IPS-18c (cell line): ENCODE data around the gene STK17B.
"Not testable (repeated sequence)": the region's sequence is repeated elsewhere in the genome, so short reads cannot be mapped to it uniquely, and the experiment has no call there.

Experiments
- H3K4me3 ChIP-seq: 2 replicates; pipeline ENCODE4 v1.7.0; 2013; ENCODE audit warnings: low read depth, mild to moderate bottlenecking, low read length, moderate library complexity; ENCODE audit not compliant: insufficient read depth
- H3K9me3 ChIP-seq: one replicate; pipeline ENCODE4 v1.6.1; 2013; ENCODE audit warnings: mild to moderate bottlenecking, low read length, moderate library complexity; ENCODE audit not compliant: control insufficient read depth, insufficient read depth

The STK17B gene

GRCh38 chr2:196187898-196188458 is 16.6 kb upstream of the STK17B start:
- no peaks in the 10 kb centered on the region for H3K9me3 ChIP-seq
- no peak overlapping the region for H3K4me3 ChIP-seq

- not testable (repeated sequence) for H3K9me3 ChIP-seq, H3K4me3 ChIP-seq
Observed at GRCh38 chr2:196187175-196187700, 15.9 kb upstream of the STK17B start.

DNA sequence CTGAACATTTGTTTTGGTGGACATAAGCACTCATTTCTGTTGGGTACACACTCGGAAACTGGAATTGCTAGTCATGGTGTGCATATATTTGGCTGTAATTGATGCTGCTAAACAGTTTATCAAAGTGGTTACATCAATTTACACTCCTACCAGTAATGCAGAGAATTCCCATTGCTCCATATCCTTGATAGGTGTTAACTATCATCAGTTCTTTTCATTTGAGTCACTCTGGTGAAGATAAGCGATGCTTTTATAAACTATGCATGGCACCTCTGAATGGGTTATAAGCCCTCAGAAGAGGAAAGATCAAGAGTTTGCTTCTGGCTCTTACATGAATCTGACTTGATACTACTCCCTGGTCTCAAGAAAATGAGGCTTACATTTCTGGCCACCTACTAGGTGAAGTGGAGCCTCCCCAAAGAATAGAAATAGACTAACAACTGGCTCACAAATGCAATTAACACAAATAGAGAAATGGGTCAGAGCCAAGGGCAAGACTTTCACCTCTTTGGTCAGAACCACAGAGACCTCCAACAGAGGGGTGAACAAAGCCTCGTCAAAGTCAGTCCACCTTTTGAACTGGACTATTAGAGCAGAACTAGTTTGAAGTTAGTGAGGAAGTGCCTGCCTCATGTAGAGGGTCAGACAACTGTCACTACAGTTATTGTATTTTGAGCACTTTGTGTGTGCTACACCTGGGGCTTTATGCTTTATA is 15.0 kb upstream of the STK17B start:
- no peak overlapping the region for H3K4me3 ChIP-seq
- H3K9me3 ChIP-seq, result no peaks in the 10 kb centered on the region

- Histone ChIP-seq H3K4me3 (no peak overlapping the region), H3K9me3 (no peaks in the 10 kb centered on the region)
Observed at GRCh38 chr2:196184921-196185320, 13.5 kb upstream of the STK17B start.

GRCh38 chr2:196183528-196184231 is 12.3 kb upstream of the STK17B start:
- no peaks in the 10 kb centered on the region for H3K9me3 ChIP-seq
- H3K4me3 ChIP-seq, result no peak overlapping the region

- H3K9me3 ChIP-seq, result no peaks in the 10 kb centered on the region
- H3K4me3 ChIP-seq, result no peak overlapping the region
Observed at GRCh38 chr2:196183172-196183473, 11.7 kb upstream of the STK17B start.

DNA sequence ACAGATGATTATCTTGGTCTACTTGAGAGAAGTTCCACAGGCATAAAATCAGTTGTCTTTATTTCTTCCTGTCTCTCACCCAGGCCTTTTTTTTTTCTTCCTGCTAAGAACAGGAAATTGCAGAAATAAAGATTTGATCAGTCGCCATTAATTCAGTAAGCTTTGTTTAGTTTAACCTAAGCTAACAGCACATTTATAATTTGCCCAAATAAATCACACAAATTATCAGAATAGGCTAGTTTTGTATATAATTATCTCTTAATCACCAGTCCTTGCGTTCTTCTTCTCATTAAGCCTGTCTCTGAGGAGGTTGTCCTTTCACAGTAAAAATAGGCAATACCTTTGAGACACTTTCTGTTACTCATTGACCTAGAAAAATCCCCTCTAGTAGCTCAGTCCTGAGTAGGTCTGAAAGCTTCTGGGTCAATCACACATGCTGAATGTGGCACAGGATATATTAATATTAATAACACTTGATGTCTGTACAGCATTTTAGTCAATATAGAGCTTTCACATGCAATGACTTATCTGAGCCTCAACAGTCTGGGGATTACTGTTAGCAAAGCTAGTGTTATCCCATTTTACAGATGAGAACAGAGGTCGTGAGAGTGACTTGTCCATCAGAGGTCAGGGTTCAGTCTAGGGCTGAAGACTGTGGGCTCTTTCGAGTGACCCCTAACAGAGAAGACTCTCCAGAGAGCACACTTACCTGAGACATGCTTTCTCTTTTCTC is 11.2 kb upstream of the STK17B start:
- Histone ChIP-seq H3K4me3 (no peak overlapping the region), H3K9me3 (no peaks in the 10 kb centered on the region)

DNA sequence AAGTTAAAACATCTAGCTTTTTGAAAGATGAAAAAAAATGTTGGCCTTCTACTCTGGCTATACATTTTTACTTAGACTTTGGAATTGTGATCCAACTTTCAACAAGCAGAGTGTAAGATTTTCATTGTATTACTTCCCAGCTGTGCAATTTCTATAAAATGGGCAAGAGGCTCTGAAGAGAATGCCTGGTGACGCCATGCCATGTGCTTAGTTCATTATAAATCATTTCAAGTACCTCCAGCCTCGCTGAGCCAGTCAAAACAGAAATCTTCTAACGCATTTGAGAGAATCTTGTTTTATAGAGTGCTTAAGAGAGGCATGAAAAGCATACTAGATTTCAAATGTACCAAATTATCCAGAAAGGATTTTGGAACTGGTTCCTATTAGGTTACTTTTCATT is 10.1 kb upstream of the STK17B start:
- Histone ChIP-seq H3K9me3 (no peaks in the 10 kb centered on the region), H3K4me3 (no peak overlapping the region)

DNA sequence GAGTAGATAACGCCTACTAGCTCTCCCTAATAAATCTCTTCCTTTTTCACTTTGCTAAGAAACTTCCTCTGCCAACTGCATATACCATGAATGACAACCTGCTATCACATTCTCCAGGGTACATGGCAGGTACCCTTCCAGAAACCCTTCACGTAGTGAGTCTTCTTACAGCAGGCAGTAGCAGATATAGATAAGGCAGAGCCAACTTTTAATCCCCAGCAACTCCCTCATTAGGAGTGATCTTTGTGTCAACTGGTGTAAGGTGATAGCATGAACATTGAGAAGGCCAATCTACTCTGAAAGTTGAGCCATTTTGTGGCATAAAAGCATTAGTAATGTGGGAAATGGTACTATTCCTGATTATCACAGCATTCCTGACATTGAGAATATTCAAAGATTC is 5.7 kb upstream of the STK17B start:
- Histone ChIP-seq H3K4me3 (no peak overlapping the region), H3K9me3 (no peaks in the 10 kb centered on the region)

DNA sequence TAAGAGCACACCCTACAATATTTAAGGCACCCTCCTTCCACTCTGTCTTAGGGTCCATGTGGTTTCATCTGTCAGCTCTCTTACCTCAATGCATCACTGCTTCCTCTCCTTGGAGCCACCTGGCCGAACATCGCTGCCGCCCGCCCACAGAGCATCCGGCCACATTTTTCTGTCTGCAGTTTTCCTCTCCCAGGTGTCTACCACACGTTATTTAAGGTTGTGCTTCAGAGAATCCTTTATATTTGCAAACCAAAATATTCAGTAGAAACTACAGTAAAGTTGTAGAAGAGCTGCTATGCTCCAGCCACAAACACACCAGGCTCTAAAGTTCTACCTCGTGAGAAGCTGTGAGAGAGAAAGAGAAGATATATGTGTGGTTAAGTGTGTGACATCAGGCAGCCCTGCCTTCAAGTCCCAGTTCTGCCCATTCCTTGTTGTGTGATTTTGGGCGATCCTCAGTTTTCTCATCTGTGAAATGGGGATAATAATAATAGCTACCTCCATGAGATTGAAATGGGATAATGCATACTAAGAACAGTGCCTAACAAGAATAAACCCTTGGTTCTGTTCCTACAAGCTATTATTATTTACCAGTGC is 4.9 kb upstream of the STK17B start:
- Histone ChIP-seq H3K9me3 (no peaks in the 10 kb centered on the region), H3K4me3 (no peak overlapping the region)

- H3K9me3 ChIP-seq, result no peaks in the 10 kb centered on the region
- H3K4me3 ChIP-seq, result no peak overlapping the region
Observed at GRCh38 chr2:196174404-196174803, 3.0 kb upstream of the STK17B start.

- Histone ChIP-seq H3K4me3 (no peak overlapping the region), H3K9me3 (no peaks in the 10 kb centered on the region)
Observed at GRCh38 chr2:196173505-196173904, 2.1 kb upstream of the STK17B start.

DNA sequence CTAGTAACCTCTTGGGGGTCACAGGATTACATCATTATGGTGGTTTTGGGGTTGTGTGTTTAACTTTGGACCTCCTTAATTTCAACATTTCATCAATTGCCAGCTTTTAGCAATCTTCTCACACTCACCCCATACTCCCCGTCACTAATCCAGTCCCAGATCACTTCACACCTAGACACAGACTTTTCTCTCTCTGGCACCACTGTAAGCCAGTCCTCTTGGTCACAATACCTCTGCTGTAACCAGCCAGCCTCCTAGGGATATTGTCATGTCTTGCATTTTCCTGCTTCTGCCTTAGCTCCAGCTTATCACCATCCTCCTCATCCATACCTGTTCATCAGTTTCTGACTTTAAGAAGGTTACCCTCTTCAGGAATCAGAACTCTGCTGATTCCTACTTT is 1.6 kb upstream of the STK17B start:
- no peak overlapping the region for H3K4me3 ChIP-seq
- no peaks in the 10 kb centered on the region for H3K9me3 ChIP-seq

GRCh38 chr2:196171946-196172345 is 568 bp upstream of the STK17B start:
- Histone ChIP-seq H3K9me3 (no peaks in the 10 kb centered on the region), H3K4me3 (peak overlapping the region; percentile 60)

DNA sequence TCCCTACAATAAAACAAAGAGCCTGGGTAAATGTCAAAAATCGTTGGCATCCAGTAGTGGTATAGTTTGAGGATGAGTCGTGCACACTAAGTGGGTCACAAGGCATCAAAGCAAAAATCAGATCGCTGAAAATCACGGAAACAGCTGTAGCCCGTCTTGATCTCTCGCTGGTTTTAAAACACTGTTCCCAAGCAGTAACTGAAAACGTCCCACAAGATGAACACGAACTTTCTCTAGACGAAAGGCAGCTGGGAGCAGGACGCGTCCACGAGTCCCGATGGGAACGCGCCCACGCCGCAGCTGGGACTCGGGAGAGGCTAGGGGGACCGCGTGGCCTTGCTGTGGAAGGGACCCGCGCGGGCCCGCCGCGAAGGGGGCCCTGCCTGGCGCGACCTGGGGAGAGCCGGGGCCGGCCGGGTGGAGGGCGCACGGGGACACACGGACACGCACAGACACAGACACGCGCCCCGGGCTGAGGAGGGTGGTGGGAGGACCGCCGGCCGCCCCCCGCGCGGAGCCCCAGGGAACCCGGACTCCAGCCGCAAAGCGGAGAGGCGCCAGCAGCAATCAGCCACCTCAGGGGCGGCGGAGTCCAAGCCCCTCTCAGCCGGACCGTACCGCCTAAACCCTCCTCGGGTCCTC is 651 bp downstream of the STK17B start:
- H3K4me3 ChIP-seq, result peak overlapping the region; percentile 91

DNA sequence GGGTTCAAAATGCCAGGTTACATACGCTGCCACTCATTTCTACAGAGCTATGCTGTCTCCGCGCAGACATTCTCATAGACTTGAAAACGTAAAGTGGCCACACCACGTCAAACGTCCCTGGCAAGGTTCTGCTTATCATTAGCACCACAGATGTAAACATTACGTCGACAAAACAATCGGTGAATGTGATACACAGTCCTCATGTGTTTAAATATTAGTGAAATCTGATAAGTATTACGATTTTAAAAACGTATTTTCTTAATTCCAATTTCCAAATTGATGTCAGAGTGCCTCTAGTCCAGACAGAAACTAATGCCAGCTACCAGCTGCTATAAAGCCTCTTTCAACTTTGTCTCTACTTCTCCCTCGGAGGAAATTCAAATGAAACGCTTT is 1.2 kb downstream of the STK17B start:
- Histone ChIP-seq H3K9me3 (no peaks in the 10 kb centered on the region), H3K4me3 (peak overlapping the region; percentile 91; the same call in 1 of the 2 replicates)

More for the DNA sequence above, 651 bp downstream of the STK17B start:
- H3K9me3 ChIP-seq, result no peaks in the 10 kb centered on the region

- peak overlapping the region; percentile 91; the same call in 1 of the 2 replicates for H3K4me3 ChIP-seq
Observed at GRCh38 chr2:196169516-196169915, 1.9 kb downstream of the STK17B start.

More at GRCh38 chr2:196169516-196169915, 1.9 kb downstream of the STK17B start:
- no peaks in the 10 kb centered on the region for H3K9me3 ChIP-seq
